ENCODE results near the gene SLC39A9.

GRCh38 chr14:69363964-69364363 is 34.5 kb upstream of the SLC39A9 start:
- TF ChIP-seq, protein P1, sequence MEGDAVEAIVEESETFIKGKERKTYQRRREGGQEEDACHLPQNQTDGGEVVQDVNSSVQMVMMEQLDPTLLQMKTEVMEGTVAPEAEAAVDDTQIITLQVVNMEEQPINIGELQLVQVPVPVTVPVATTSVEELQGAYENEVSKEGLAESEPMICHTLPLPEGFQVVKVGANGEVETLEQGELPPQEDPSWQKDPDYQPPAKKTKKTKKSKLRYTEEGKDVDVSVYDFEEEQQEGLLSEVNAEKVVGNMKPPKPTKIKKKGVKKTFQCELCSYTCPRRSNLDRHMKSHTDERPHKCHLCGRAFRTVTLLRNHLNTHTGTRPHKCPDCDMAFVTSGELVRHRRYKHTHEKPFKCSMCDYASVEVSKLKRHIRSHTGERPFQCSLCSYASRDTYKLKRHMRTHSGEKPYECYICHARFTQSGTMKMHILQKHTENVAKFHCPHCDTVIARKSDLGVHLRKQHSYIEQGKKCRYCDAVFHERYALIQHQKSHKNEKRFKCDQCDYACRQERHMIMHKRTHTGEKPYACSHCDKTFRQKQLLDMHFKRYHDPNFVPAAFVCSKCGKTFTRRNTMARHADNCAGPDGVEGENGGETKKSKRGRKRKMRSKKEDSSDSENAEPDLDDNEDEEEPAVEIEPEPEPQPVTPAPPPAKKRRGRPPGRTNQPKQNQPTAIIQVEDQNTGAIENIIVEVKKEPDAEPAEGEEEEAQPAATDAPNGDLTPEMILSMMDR (conservative IDR thresholded peaks at IDR 0.05; ENCODE audit: low read depth in 2 of 2), result no peak
- TF ChIP-seq, protein P2, sequence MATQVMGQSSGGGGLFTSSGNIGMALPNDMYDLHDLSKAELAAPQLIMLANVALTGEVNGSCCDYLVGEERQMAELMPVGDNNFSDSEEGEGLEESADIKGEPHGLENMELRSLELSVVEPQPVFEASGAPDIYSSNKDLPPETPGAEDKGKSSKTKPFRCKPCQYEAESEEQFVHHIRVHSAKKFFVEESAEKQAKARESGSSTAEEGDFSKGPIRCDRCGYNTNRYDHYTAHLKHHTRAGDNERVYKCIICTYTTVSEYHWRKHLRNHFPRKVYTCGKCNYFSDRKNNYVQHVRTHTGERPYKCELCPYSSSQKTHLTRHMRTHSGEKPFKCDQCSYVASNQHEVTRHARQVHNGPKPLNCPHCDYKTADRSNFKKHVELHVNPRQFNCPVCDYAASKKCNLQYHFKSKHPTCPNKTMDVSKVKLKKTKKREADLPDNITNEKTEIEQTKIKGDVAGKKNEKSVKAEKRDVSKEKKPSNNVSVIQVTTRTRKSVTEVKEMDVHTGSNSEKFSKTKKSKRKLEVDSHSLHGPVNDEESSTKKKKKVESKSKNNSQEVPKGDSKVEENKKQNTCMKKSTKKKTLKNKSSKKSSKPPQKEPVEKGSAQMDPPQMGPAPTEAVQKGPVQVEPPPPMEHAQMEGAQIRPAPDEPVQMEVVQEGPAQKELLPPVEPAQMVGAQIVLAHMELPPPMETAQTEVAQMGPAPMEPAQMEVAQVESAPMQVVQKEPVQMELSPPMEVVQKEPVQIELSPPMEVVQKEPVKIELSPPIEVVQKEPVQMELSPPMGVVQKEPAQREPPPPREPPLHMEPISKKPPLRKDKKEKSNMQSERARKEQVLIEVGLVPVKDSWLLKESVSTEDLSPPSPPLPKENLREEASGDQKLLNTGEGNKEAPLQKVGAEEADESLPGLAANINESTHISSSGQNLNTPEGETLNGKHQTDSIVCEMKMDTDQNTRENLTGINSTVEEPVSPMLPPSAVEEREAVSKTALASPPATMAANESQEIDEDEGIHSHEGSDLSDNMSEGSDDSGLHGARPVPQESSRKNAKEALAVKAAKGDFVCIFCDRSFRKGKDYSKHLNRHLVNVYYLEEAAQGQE (IDR thresholded peaks at IDR 0.05; ENCODE audit: unreplicated experiment), result no peak
- TF ChIP-seq EZH2 (IDR thresholded peaks at IDR 0.05; ENCODE audit: low read depth, unreplicated experiment), result no peak
- TF ChIP-seq, protein P3, sequence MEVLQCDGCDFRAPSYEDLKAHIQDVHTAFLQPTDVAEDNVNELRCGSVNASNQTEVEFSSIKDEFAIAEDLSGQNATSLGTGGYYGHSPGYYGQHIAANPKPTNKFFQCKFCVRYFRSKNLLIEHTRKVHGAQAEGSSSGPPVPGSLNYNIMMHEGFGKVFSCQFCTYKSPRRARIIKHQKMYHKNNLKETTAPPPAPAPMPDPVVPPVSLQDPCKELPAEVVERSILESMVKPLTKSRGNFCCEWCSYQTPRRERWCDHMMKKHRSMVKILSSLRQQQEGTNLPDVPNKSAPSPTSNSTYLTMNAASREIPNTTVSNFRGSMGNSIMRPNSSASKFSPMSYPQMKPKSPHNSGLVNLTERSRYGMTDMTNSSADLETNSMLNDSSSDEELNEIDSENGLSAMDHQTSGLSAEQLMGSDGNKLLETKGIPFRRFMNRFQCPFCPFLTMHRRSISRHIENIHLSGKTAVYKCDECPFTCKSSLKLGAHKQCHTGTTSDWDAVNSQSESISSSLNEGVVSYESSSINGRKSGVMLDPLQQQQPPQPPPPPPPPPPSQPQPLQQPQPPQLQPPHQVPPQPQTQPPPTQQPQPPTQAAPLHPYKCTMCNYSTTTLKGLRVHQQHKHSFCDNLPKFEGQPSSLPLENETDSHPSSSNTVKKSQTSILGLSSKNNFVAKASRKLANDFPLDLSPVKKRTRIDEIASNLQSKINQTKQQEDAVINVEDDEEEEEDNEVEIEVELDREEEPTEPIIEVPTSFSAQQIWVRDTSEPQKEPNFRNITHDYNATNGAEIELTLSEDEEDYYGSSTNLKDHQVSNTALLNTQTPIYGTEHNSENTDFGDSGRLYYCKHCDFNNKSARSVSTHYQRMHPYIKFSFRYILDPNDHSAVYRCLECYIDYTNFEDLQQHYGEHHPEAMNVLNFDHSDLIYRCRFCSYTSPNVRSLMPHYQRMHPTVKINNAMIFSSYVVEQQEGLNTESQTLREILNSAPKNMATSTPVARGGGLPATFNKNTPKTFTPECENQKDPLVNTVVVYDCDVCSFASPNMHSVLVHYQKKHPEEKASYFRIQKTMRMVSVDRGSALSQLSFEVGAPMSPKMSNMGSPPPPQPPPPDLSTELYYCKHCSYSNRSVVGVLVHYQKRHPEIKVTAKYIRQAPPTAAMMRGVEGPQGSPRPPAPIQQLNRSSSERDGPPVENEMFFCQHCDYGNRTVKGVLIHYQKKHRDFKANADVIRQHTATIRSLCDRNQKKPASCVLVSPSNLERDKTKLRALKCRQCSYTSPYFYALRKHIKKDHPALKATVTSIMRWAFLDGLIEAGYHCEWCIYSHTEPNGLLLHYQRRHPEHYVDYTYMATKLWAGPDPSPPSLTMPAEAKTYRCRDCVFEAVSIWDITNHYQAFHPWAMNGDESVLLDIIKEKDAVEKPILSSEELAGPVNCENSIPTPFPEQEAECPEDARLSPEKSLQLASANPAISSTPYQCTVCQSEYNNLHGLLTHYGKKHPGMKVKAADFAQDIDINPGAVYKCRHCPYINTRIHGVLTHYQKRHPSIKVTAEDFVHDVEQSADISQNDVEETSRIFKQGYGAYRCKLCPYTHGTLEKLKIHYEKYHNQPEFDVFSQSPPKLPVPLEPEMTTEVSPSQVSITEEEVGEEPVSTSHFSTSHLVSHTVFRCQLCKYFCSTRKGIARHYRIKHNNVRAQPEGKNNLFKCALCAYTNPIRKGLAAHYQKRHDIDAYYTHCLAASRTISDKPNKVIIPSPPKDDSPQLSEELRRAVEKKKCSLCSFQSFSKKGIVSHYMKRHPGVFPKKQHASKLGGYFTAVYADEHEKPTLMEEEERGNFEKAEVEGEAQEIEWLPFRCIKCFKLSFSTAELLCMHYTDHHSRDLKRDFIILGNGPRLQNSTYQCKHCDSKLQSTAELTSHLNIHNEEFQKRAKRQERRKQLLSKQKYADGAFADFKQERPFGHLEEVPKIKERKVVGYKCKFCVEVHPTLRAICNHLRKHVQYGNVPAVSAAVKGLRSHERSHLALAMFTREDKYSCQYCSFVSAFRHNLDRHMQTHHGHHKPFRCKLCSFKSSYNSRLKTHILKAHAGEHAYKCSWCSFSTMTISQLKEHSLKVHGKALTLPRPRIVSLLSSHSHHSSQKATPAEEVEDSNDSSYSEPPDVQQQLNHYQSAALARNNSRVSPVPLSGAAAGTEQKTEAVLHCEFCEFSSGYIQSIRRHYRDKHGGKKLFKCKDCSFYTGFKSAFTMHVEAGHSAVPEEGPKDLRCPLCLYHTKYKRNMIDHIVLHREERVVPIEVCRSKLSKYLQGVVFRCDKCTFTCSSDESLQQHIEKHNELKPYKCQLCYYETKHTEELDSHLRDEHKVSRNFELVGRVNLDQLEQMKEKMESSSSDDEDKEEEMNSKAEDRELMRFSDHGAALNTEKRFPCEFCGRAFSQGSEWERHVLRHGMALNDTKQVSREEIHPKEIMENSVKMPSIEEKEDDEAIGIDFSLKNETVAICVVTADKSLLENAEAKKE (CRISPR knock-in tag; IDR thresholded peaks at IDR 0.05), result no peak
- no peak for TF ChIP-seq POLR2AphosphoS5 (IDR thresholded peaks at IDR 0.05; ENCODE audit: low read depth)

Measured in GM23338 (cell line).